ENCODE data around the gene GSPT1.

DNA sequence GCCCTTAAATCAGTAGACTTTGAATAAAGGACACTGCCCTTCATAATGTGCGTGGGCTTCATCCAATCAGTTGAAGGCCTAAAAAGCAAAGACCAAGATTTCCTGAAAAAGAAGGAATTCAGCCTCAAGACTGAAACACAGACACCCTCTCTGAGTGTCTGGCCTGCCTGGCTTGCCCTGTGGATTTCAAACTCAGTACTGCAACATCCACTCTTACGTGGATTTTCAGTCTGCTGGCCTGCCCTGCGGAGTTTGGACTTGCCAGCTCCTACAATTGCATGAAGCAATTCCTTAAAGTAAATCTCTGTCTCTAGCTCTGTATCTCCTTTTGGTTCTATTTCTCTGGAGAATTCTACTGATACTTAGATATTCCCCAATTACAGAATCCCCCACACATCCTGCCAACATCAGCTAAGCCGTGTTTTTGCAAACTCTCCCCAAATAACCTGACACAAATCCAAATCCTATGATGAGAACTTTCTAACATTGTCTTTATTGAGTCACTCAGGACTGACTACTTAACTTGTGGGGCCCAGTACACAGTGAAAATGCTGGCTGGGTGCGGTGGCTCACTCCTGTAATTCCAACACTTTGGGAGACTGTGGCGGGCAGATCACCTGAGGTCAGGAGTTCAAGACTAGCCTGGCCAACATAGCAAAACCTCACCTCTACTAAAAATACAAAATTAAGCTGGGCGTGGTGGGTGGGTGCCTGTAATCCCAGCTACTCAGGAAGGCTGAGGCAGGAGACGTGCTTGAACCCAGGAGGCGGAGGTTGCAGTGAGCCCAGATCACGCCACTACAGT, 42.0 kb upstream of the GSPT1 start:
- TF ChIP-seq CTCF (IDR thresholded peaks at IDR 0.05) (no peak), EZH2phosphoT487 (IDR thresholded peaks at IDR 0.05) (no peak)

Data from neural progenitor cell (in vitro differentiated cells).